ENCODE results near the gene C12orf60. TPM values are rescaled to one million over a fixed set of nuclear protein-coding genes. Genes with fewer than 3 reads are reported as not detected.

Gene C12orf60
- total and polyA plus RNA-seq, 12 donors = 1.2 to 5.8 (median 3.7) TPM

DNA sequence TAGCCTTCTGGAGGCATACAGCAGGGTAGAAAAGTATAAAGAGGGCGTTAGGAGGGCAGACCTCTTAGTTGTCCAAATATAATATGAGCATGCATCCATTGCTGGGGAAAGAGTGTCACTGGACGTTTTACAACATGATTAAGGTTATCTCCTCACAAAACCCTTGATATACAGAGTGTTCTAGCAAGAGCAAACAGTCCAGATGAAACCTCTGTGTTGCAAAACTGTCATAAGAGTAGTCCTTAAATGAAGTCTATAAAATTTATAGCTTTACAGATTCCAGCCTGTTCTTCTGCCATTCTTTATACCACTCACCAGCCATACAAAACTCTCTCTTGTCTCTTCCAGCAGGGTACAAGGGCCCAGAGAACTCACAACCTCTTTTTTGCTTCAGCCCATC, 21.9 kb upstream of the C12orf60 start:
- TF ChIP-seq, protein P1, sequence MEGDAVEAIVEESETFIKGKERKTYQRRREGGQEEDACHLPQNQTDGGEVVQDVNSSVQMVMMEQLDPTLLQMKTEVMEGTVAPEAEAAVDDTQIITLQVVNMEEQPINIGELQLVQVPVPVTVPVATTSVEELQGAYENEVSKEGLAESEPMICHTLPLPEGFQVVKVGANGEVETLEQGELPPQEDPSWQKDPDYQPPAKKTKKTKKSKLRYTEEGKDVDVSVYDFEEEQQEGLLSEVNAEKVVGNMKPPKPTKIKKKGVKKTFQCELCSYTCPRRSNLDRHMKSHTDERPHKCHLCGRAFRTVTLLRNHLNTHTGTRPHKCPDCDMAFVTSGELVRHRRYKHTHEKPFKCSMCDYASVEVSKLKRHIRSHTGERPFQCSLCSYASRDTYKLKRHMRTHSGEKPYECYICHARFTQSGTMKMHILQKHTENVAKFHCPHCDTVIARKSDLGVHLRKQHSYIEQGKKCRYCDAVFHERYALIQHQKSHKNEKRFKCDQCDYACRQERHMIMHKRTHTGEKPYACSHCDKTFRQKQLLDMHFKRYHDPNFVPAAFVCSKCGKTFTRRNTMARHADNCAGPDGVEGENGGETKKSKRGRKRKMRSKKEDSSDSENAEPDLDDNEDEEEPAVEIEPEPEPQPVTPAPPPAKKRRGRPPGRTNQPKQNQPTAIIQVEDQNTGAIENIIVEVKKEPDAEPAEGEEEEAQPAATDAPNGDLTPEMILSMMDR (IDR thresholded peaks at IDR 0.05) = no peak
- DNase-seq (no peak), ATAC-seq (no peak)
- WGBS, 2 donors = 55 to 56% methylated on average over 2 of the region's 2 CpGs
- H3K9me3 ChIP-seq = no peaks in the 10 kb centered on the region
- H3K36me3 ChIP-seq = peaks cover 0 to 30% (median 3%) of the 10 kb centered on the region in 9 donors
- intact Hi-C loops (cut with DNase I) = no loop called here
- H3K4me3 ChIP-seq = no peak overlapping the region
- H3K27me3 ChIP-seq = no peaks in the 10 kb centered on the region
- H3K27ac ChIP-seq = no peak overlapping the region
- H3K4me1 ChIP-seq = peaks cover 0 to 10% (median 0%) of the 10 kb centered on the region in 9 donors

DNA sequence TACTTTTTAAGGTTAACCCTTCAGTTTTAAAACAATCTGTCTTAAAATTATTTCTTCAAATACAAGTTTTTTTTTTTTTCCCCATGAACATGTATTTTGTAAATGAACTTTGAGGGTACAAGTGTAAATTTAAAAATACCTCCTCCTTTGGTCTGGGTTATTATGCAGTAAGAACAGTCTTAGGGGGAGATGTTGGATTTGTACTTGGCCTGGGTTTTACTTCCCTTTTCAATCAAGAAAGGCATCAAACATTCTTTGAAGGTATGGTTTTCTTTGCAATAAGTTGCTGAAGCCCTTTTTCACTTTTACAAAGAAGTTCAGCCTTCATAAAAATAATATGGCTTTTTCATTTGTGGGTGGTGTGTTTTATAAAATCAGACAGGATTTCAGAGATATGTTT, 20.7 kb upstream of the C12orf60 start:
- H3K4me1 ChIP-seq = peaks cover 0 to 10% (median 0%) of the 10 kb centered on the region in 9 donors
- ATAC-seq = no peak
- DNase-seq = no peak
- H3K9me3 ChIP-seq = no peaks in the 10 kb centered on the region
- no peak overlapping the region for H3K4me3 ChIP-seq
- TF ChIP-seq, protein P1 (IDR thresholded peaks at IDR 0.05) = no peak
- no peak overlapping the region for H3K27ac ChIP-seq
- no peaks in the 10 kb centered on the region for H3K27me3 ChIP-seq
- intact Hi-C loops (cut with DNase I) = no loop called here
- H3K36me3 ChIP-seq = peaks cover 0 to 42% (median 14%) of the 10 kb centered on the region in 9 donors

DNA sequence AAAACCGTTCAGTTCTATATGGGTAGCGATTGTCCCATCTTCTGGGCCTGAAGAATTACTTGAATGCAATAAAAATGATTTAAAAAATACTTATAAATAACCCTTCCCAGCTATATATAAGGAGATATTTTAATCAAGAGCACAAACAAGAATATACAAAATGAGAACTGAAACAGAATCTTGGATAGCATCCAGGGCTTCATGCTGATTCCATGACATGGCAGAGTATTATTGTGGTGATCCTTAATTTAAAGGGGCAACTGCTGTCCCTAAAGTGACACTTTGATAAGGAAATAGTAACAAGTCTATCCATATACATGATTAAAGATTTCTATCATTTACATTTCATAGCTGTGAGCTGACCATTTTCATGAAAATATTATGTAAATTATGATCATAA, 19.0 kb upstream of the C12orf60 start:
- Histone ChIP-seq H3K27me3 (no peaks in the 10 kb centered on the region), H3K4me1 (peaks cover 0 to 10% (median 0%) of the 10 kb centered on the region in 9 donors), H3K27ac (peak overlapping the region in 1 of 10 donors; percentile 67), H3K36me3 (peaks cover 0 to 59% (median 30%) of the 10 kb centered on the region in 9 donors), H3K4me3 (no peak overlapping the region), H3K9me3 (no peaks in the 10 kb centered on the region)
- DNase-seq (no peak), ATAC-seq (no peak)
- WGBS, 2 donors = 94% methylated on average over 2 of the region's 2 CpGs
- intact Hi-C loops (cut with DNase I) = no loop called here
- TF ChIP-seq, protein P1 (IDR thresholded peaks at IDR 0.05) = no peak

DNA sequence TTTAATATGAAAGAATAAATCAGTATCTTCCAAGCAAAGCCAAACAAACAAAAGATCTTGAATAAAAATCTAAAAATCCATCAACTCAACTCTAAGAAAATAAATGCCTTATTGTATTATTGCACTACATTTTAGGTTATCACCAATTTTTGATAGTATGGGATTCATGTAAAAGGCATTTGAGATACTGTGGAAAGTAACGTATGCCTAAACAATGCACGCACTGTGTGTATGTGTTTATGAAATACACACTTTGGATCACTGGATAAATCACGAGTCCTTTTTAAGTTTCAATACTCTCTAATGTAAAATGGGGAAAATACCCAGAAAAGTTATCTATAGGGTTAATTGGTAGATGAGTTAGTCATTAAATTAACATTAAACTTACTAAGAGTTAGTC, 17.9 kb upstream of the C12orf60 start:
- ATAC-seq = no peak
- Histone ChIP-seq H3K4me1 (peaks cover 0 to 10% (median 0%) of the 10 kb centered on the region in 9 donors), H3K4me3 (no peak overlapping the region), H3K27me3 (no peaks in the 10 kb centered on the region), H3K36me3 (peaks cover 0 to 70% (median 41%) of the 10 kb centered on the region in 9 donors), H3K27ac (no peak overlapping the region), H3K9me3 (no peaks in the 10 kb centered on the region)
- no peak for DNase-seq
- intact Hi-C loops (cut with DNase I) = no loop called here
- TF ChIP-seq, protein P1 (IDR thresholded peaks at IDR 0.05) = no peak
- WGBS, 2 donors = 89 to 91% methylated on average over 3 of the region's 3 CpGs
